LoVo (cell line): Measurements from ENCODE around the gene CASK.
"Not testable (repeated sequence)": the region's sequence is repeated elsewhere in the genome, so short reads cannot be mapped to it uniquely, and the experiment has no call there.

ENCODE experiments used
- DNase-seq: peaks from one replicate; pipeline ENCODE4 v3.0.0-alpha.2; 2016; ENCODE audit warnings: low spot score

CASK gene

GRCh38 chrX:41515376-41515775, 408.0 kb downstream of the CASK start:
- no peak for DNase-seq

GRCh38 chrX:41514179-41514578, 409.2 kb downstream of the CASK start:
- no peak for DNase-seq

- not testable (repeated sequence) for DNase-seq
Observed at GRCh38 chrX:41512853-41513252, 410.5 kb downstream of the CASK start.

GRCh38 chrX:41512394-41512793, 411.0 kb downstream of the CASK start:
- DNase-seq = no peak

- DNase-seq = no peak
Observed at GRCh38 chrX:41507919-41508318, 415.4 kb downstream of the CASK start.

GRCh38 chrX:41502004-41502403, 421.4 kb downstream of the CASK start:
- no peak for DNase-seq

GRCh38 chrX:41499984-41500383, 423.4 kb downstream of the CASK start:
- DNase-seq = no peak

GRCh38 chrX:41499195-41499594, 424.2 kb downstream of the CASK start:
- no peak for DNase-seq

GRCh38 chrX:41491267-41492004, 431.9 kb downstream of the CASK start:
- peak; percentile 30 for DNase-seq

- no peak for DNase-seq
Observed at GRCh38 chrX:41490446-41490845, 432.9 kb downstream of the CASK start.

- DNase-seq = no peak
Observed at GRCh38 chrX:41482154-41482850, 441.1 kb downstream of the CASK start.

GRCh38 chrX:41481264-41482109, 441.9 kb downstream of the CASK start:
- peak; percentile 5 for DNase-seq

- DNase-seq = peak; percentile 3
Observed at GRCh38 chrX:41480508-41481260, 442.7 kb downstream of the CASK start.

GRCh38 chrX:41478381-41478911, 444.9 kb downstream of the CASK start:
- DNase-seq = no peak

- no peak for DNase-seq
Observed at GRCh38 chrX:41475591-41476241, 447.6 kb downstream of the CASK start.

GRCh38 chrX:41475191-41475590, 448.2 kb downstream of the CASK start:
- DNase-seq = no peak

GRCh38 chrX:41474726-41475100, 448.6 kb downstream of the CASK start:
- DNase-seq = no peak

- DNase-seq = no peak
Observed at GRCh38 chrX:41473936-41474725, 449.2 kb downstream of the CASK start.

- DNase-seq = no peak
Observed at GRCh38 chrX:41472231-41472815, 451.0 kb downstream of the CASK start.

GRCh38 chrX:41471786-41472185, 451.6 kb downstream of the CASK start:
- no peak for DNase-seq
